Measurements from ENCODE around the gene SLC10A3. TPM values are rescaled to one million over a fixed set of nuclear protein-coding genes. Genes with fewer than 3 reads are reported as not detected.

The SLC10A3 gene
- polyA plus RNA-seq, 4 donors: 11.6 to 22.2 (median 15.8) TPM

DNA sequence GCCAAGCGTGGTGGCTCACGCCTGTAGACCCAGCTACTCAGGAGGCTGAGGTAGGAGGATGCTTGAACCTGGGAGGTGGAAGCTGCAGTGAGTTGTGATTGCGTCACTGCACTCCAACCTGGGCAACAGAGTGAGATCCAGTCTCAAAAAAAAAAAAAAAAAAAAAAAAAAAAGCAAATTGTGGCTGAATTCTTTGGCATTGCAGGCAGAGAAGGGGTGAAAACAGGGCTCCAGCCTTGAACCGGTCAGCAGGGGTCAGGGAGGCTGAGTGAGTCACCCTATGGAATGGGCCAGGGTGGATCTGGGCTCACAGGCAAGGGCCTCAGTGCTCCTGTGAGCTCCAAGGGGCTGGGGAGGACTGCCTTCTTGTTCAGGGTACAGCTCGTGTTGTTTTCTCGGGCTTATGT lies 38.8 kb upstream of the SLC10A3 start:
- peaks cover 0 to 20% (median 0%) of the 10 kb centered on the region in 3 donors for H3K4me1 ChIP-seq (ENCODE audit: control insufficient read depth in 3 of 3, insufficient read depth in 2 of 3, low read depth in 1 of 3, low read length in 2 of 3)
- H3K9me3 ChIP-seq (ENCODE audit: control insufficient read depth in 2 of 2, insufficient read depth in 1 of 2, low read depth in 1 of 2, low read length in 1 of 2): no peaks in the 10 kb centered on the region
- no peaks in the 10 kb centered on the region for H3K27me3 ChIP-seq (ENCODE audit: control insufficient read depth in 3 of 3, insufficient read depth in 3 of 3, low read length in 3 of 3)
- no peak overlapping the region for H3K4me3 ChIP-seq (ENCODE audit: low read depth in 1 of 3, low read length in 3 of 3)
- no peak for FAIRE-seq
- 69 to 86% (median 83%) methylated on average over 3 to 6 of the region's 6 CpGs for WGBS, 3 donors
- no peak overlapping the region for H3K27ac ChIP-seq (ENCODE audit: low read depth in 1 of 3, low read length in 2 of 3)
- DNase-seq: no peak
- peaks cover 0 to 26% (median 0%) of the 10 kb centered on the region in 3 donors for H3K36me3 ChIP-seq (ENCODE audit: control insufficient read depth in 3 of 3, insufficient read depth in 2 of 3, low read depth in 1 of 3, low read length in 3 of 3)

DNA sequence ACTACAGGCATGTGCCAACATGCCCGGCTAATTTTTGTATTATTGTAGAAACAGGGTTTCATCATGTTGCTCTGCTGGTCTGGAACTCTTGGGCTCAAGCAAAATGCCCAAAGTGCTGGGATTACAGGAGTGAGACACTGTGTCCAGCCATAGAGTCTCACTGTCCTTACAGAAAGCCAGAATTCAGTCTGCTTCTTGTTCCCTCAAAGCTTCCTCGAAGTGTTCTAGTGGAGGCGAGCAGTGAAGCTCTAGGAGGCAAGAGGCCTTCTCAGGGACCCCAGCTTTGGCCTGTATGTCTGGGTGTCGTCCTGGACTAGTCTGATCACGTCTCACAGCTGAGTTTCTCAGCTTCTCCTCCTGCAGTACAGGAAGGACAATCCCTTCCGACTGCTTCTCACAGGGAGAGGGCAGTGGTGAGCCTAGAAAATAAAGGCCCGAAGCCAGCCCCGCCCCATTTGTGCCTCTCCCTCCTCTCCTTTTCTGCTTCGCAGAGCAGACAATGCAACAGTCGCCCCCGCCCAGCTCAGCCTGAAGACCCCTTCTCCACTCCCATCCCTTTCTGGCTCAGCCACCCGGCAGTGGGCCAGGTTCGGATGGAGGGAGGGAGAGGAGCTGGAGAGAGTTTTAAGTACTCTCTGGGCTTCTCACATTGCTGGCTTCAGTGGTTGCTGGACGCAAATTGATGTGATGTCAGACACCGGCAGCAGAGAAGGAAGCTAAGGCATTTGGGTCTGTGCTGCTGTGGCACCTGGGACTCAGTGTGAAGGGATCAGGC lies 36.7 kb upstream of the SLC10A3 start:
- FAIRE-seq (no peak), DNase-seq (peak; percentile 80 to 82)
- WGBS, 3 donors: 7 to 28% (median 10%) methylated on average over 13 to 15 of the region's 15 CpGs
- Histone ChIP-seq H3K27me3 (ENCODE audit: control insufficient read depth in 3 of 3, insufficient read depth in 3 of 3, low read length in 3 of 3) (no peaks in the 10 kb centered on the region), H3K9me3 (ENCODE audit: control insufficient read depth in 2 of 2, insufficient read depth in 1 of 2, low read depth in 1 of 2, low read length in 1 of 2) (no peaks in the 10 kb centered on the region), H3K4me1 (ENCODE audit: control insufficient read depth in 3 of 3, insufficient read depth in 2 of 3, low read depth in 1 of 3, low read length in 2 of 3) (peaks cover 0 to 20% (median 0%) of the 10 kb centered on the region in 3 donors), H3K27ac (ENCODE audit: low read depth in 1 of 3, low read length in 2 of 3) (peak overlapping the region in 2 of 3 donors; percentile 74 to 82), H3K36me3 (ENCODE audit: control insufficient read depth in 3 of 3, insufficient read depth in 2 of 3, low read depth in 1 of 3, low read length in 3 of 3) (peaks cover 0 to 5% (median 0%) of the 10 kb centered on the region in 3 donors), H3K4me3 (ENCODE audit: low read depth in 1 of 3, low read length in 3 of 3) (peak overlapping the region in 1 of 3 donors; percentile 37)

DNA sequence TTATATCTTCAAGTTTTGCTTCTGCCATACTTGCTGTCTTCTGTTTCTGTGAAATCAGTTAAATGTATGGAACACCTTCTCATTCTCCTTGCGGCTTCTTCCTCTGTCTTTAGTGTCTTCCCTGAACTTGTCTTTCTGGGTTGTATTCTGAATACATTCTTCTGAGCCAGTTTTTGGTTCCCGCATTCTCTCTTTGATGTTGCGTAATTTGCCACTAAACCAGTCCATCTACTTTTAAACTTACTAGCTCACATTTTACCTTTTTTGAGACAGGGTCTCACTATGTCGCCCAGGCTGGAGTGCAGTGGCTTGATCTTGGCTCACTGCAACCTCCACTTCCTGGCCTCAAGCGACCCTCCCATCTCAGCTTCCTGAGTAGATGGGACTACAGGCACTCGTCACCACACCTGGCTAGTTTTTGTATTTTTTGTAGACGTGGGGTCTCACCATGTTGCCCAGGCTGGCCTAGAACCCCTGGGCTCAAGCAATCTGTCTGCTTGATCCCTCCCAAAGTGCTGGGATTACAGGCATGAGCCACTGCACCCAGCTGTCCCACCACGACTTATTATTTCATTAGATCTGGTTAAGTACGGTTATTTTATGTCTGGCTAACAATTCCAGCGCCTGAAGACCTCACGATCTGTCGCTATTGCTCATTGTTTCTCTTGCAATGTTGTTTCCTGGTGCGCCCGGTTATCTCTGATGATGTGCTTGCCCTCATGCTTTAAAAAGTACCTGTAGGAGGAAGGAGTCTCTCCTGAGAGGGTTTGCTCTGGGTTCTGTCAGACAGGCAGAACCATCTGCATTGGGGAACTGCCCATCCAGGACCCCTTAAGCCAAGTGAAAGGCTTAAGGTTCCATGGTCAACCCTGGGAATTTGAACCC lies 35.4 kb upstream of the SLC10A3 start:
- FAIRE-seq (no peak), DNase-seq (no peak)
- H3K27ac ChIP-seq (ENCODE audit: low read depth in 1 of 3, low read length in 2 of 3): no peak overlapping the region

DNA sequence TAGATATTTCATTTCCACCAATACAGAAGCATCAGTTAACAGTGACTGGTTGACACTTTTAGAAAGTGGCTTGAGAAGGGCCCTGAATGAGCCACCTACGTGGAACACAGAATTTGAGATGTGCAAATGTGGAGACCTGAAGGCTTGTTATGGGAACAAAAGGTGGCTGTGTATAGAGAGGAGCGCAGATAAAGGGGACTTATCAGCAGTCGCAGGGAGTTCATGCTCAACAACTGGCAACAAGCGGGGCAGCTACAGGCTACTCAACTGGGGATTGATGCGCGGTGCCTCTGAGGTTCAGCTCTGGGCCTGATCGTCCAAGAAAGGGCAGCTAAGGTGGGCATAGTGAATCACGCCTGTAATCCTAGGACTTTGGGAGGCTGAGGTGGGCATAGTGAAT lies 29.0 kb upstream of the SLC10A3 start:
- FAIRE-seq: no peak
- WGBS, 3 donors: 89 to 95% (median 94%) methylated on average over 8 of the region's 8 CpGs
- no peak overlapping the region for H3K4me3 ChIP-seq (ENCODE audit: low read depth in 1 of 3, low read length in 3 of 3)
- peaks cover 0 to 20% (median 0%) of the 10 kb centered on the region in 3 donors for H3K4me1 ChIP-seq (ENCODE audit: control insufficient read depth in 3 of 3, insufficient read depth in 2 of 3, low read depth in 1 of 3, low read length in 2 of 3)
- H3K9me3 ChIP-seq (ENCODE audit: control insufficient read depth in 2 of 2, insufficient read depth in 1 of 2, low read depth in 1 of 2, low read length in 1 of 2): no peaks in the 10 kb centered on the region
- H3K27me3 ChIP-seq (ENCODE audit: control insufficient read depth in 3 of 3, insufficient read depth in 3 of 3, low read length in 3 of 3): no peaks in the 10 kb centered on the region
- DNase-seq: no peak
- H3K27ac ChIP-seq (ENCODE audit: low read depth in 1 of 3, low read length in 2 of 3): no peak overlapping the region
- no peaks in the 10 kb centered on the region for H3K36me3 ChIP-seq (ENCODE audit: control insufficient read depth in 3 of 3, insufficient read depth in 2 of 3, low read depth in 1 of 3, low read length in 3 of 3)

More for the DNA sequence above, 35.4 kb upstream of the SLC10A3 start:
- no peak overlapping the region for H3K4me3 ChIP-seq (ENCODE audit: low read depth in 1 of 3, low read length in 3 of 3)
- no peaks in the 10 kb centered on the region for H3K27me3 ChIP-seq (ENCODE audit: control insufficient read depth in 3 of 3, insufficient read depth in 3 of 3, low read length in 3 of 3)
- peaks cover 0 to 12% (median 0%) of the 10 kb centered on the region in 3 donors for H3K4me1 ChIP-seq (ENCODE audit: control insufficient read depth in 3 of 3, insufficient read depth in 2 of 3, low read depth in 1 of 3, low read length in 2 of 3)
- no peaks in the 10 kb centered on the region for H3K9me3 ChIP-seq (ENCODE audit: control insufficient read depth in 2 of 2, insufficient read depth in 1 of 2, low read depth in 1 of 2, low read length in 1 of 2)
- WGBS, 3 donors: 78 to 85% (median 81%) methylated on average over 13 to 14 of the region's 14 CpGs
- H3K36me3 ChIP-seq (ENCODE audit: control insufficient read depth in 3 of 3, insufficient read depth in 2 of 3, low read depth in 1 of 3, low read length in 3 of 3): peaks cover 0 to 2% (median 0%) of the 10 kb centered on the region in 3 donors

DNA sequence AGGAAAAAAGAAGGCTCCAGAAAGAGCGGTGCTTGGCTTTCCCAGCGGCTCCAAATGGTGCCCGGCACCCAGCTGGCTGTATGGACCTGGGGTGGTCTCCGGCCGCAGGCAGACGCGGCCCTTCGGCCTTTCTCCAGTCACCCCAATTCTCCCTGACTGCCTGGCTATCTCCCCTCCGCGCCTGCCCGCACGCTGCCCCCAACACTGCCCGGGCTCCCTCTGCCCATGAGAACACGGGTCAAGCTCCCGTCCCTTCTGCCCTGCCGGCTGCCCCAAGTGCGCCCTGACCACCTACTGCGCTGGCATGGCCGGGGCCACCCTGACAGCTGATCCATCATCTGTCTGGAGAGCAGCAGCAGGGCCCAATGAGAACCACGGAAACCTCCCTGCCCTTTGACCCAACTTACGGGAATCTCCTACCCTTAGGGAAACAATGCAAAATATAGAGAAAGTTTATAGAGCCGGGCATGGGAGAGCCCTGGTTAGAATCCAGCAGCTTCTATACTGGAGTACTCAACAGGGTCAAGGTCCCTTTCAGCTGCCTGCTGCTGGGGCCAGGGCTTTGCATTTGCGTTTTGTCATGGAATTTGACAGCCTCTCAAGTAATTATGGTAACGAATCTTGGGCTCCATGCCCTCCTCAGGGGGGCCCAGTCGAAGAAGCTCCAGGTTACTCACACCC lies 26.8 kb upstream of the SLC10A3 start:
- WGBS, 3 donors: 34 to 56% (median 37%) methylated on average over 25 of the region's 25 CpGs
- H3K4me1 ChIP-seq (ENCODE audit: control insufficient read depth in 3 of 3, insufficient read depth in 2 of 3, low read depth in 1 of 3, low read length in 2 of 3): peaks cover 0 to 20% (median 0%) of the 10 kb centered on the region in 3 donors
- H3K27ac ChIP-seq (ENCODE audit: low read depth in 1 of 3, low read length in 2 of 3): peak overlapping the region; percentile 69 to 100 (median 98)
- peaks cover 0 to 13% (median 0%) of the 10 kb centered on the region in 3 donors for H3K36me3 ChIP-seq (ENCODE audit: control insufficient read depth in 3 of 3, insufficient read depth in 2 of 3, low read depth in 1 of 3, low read length in 3 of 3)
- H3K9me3 ChIP-seq (ENCODE audit: control insufficient read depth in 2 of 2, insufficient read depth in 1 of 2, low read depth in 1 of 2, low read length in 1 of 2): no peaks in the 10 kb centered on the region
- peak; percentile 51 to 58 for DNase-seq
- peak overlapping the region in 2 of 3 donors; percentile 6 to 61 for H3K4me3 ChIP-seq (ENCODE audit: low read depth in 1 of 3, low read length in 3 of 3)
- H3K27me3 ChIP-seq (ENCODE audit: control insufficient read depth in 3 of 3, insufficient read depth in 3 of 3, low read length in 3 of 3): no peaks in the 10 kb centered on the region
- no peak for FAIRE-seq

DNA sequence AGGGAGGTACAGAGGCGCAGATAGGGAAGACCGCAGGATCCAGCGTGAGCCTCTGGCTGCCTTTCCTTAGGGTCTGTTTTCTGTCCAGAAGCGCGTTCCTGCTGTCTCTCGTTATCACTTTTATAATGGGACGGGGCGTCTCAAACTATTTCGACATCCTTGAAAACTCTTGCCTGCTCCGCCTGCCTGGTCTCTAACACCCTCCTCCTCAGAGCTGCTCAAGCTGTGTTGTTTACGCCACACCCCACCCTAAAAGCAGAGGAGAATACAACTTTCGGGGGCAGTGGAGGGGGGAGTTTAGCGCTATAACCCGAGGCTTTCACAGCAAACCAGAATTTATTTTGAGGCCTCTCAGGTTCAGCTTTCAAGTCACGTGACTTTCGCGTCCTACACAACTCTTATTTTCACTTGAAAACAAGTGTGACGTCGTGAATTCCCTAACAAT lies 26.2 kb upstream of the SLC10A3 start:
- Histone ChIP-seq H3K27ac (ENCODE audit: low read depth in 1 of 3, low read length in 2 of 3) (peak overlapping the region; percentile 69 to 100 (median 98)), H3K4me1 (ENCODE audit: control insufficient read depth in 3 of 3, insufficient read depth in 2 of 3, low read depth in 1 of 3, low read length in 2 of 3) (peaks cover 0 to 20% (median 0%) of the 10 kb centered on the region in 3 donors), H3K27me3 (ENCODE audit: control insufficient read depth in 3 of 3, insufficient read depth in 3 of 3, low read length in 3 of 3) (no peaks in the 10 kb centered on the region), H3K9me3 (ENCODE audit: control insufficient read depth in 2 of 2, insufficient read depth in 1 of 2, low read depth in 1 of 2, low read length in 1 of 2) (no peaks in the 10 kb centered on the region), H3K4me3 (ENCODE audit: low read depth in 1 of 3, low read length in 3 of 3) (peak overlapping the region in 2 of 3 donors; percentile 45 to 61), H3K36me3 (ENCODE audit: control insufficient read depth in 3 of 3, insufficient read depth in 2 of 3, low read depth in 1 of 3, low read length in 3 of 3) (peaks cover 0 to 16% (median 0%) of the 10 kb centered on the region in 3 donors)
- DNase-seq (peak; percentile 30 to 65), FAIRE-seq (no peak)
- 5 to 47% (median 10%) methylated on average over 19 of the region's 19 CpGs for WGBS, 3 donors

DNA sequence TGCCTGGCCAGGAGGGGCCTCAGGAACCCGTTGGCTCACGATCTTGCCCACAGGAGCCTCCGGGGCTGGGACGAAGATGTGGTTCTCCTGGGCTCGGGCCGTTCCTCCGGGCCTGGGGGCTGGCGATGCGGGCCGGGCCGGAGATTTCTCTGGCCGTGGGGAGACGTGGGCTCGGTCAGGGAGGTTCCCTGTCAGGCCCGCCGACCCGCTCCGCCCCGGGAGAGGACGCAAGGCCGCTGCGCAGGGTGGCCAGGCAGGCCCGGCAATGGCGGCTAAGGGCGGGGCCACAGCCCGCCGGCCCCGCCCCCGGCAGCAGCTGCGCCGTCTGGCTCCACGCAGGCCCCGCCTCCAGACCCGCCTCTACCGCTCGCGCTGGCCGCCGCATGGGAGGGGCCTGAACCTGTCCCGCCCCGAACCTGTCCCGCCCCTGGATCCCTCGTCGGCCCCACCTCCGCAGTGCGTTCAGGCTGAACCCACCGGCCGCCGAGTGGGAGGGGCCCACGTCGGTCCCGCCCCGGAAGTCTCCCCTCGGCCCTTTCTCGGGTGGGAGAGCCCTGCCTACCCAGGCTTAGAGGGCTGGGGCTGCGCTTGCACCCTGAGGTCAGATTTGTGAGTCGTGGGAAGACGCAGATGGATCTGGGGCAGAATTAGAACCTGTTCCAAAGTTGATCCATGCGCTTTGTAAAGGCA lies 25.7 kb upstream of the SLC10A3 start, which contains the start of gene FAM3A:
FAM3A (minus strand) TSS at position 267 of the 690 bp plus-strand sequence. CDS start 460 bp downstream, outside the sequence.
- H3K27me3 ChIP-seq (ENCODE audit: control insufficient read depth in 3 of 3, insufficient read depth in 3 of 3, low read length in 3 of 3): no peaks in the 10 kb centered on the region
- H3K4me1 ChIP-seq (ENCODE audit: control insufficient read depth in 3 of 3, insufficient read depth in 2 of 3, low read depth in 1 of 3, low read length in 2 of 3): peaks cover 0 to 20% (median 0%) of the 10 kb centered on the region in 3 donors
- no peaks in the 10 kb centered on the region for H3K9me3 ChIP-seq (ENCODE audit: control insufficient read depth in 2 of 2, insufficient read depth in 1 of 2, low read depth in 1 of 2, low read length in 1 of 2)
- DNase-seq: peak; percentile 87 to 90
- peak within 1 kb of the TSS; percentile 63 to 94 (median 78) for H3K4me3 ChIP-seq (ENCODE audit: low read depth in 1 of 3, low read length in 3 of 3)
- 1 to 39% (median 1%) methylated on average over 21 to 59 of the region's 59 CpGs for WGBS, 3 donors
- FAIRE-seq: no peak
- peak within 1 kb of the TSS; percentile 87 to 100 (median 98) for H3K27ac ChIP-seq (ENCODE audit: low read depth in 1 of 3, low read length in 2 of 3)
- H3K36me3 ChIP-seq (ENCODE audit: control insufficient read depth in 3 of 3, insufficient read depth in 2 of 3, low read depth in 1 of 3, low read length in 3 of 3): peaks cover 0 to 20% (median 0%) of the 10 kb centered on the region in 3 donors

Measured in small intestine (tissue), 7 donors.